GM12875 (cell line): Measurements from ENCODE around the gene RXRA.

Experiments
- H3K4me3 ChIP-seq: one replicate; pipeline ENCODE4 v1.5.1; 2011; ENCODE audit warnings: low read depth, low read length, control low read depth
- TF ChIP-seq, protein P1 (sequence below): IDR thresholded peaks from 2 replicates; pipeline ENCODE4 v1.5.1; 2011; ENCODE audit warnings: low read depth, mild to moderate bottlenecking, control low read depth, inconsistent platforms, low read length, moderate library complexity, borderline replicate concordance; ENCODE audit not compliant: insufficient read depth

RXRA gene

DNA sequence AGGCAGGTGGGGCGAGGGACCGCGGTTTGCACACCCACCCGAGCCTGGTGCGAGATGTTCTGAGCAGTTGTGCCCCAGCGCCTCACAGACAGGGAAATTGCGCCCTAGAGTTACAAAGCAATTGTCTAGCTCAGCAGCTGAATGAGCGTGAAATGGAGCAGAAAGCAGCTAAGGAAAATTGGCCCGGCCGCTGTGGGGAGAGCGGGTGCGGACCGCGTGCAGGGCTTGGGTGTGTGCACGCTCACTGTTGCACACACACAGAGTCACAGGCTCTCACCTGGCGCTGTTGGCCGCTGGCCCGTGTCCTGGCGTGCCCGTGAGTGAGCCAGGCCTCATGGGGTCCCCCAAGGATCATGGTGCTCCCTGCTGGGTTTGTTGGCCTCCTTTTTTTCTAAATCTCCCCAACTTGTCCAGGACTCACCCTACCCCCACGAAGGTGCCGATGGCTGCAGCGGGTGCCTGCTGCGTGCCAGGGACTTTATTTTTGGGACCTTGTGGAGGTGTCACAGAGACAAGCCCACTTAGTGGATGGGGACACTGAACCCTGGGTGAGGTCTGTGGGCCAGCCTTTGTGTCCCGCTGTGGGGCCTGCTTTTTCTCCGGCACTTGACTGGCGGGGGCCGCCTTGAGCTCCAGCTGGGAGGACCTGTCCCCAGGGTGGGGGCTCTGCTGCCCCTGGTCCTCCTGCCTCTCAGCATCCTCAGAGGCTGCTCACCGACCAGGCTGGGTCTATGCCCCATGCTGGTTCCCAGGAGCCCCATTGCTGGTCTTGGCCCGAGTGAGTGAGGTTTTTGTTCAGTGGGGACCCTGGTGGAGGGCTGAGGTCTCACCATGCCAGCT lies 5.2 kb downstream of the RXRA start:
- TF ChIP-seq, protein P1, sequence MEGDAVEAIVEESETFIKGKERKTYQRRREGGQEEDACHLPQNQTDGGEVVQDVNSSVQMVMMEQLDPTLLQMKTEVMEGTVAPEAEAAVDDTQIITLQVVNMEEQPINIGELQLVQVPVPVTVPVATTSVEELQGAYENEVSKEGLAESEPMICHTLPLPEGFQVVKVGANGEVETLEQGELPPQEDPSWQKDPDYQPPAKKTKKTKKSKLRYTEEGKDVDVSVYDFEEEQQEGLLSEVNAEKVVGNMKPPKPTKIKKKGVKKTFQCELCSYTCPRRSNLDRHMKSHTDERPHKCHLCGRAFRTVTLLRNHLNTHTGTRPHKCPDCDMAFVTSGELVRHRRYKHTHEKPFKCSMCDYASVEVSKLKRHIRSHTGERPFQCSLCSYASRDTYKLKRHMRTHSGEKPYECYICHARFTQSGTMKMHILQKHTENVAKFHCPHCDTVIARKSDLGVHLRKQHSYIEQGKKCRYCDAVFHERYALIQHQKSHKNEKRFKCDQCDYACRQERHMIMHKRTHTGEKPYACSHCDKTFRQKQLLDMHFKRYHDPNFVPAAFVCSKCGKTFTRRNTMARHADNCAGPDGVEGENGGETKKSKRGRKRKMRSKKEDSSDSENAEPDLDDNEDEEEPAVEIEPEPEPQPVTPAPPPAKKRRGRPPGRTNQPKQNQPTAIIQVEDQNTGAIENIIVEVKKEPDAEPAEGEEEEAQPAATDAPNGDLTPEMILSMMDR: no peak
- no peak overlapping the region for H3K4me3 ChIP-seq

DNA sequence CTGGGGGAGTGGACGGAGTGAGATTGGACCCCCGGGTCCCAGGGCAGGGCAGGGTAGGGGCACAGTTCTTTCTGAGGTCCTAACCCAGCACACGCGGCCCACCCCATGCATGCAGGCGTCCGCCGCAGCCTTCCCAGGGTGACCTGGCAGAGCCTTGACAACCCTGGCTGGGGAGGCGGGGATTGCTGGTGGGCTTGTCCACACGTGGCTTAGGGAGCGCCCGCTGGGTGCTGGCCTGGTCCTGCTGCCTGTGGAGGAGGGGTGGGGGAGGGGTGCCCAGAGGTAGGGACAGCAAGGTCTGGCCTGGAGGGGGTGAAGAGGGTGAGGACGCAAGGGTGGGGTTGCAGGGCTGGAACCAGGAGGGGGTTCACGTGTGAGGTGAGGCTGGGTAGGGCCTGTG lies 6.0 kb downstream of the RXRA start:
- H3K4me3 ChIP-seq: no peak overlapping the region
- TF ChIP-seq, protein P1: no peak

DNA sequence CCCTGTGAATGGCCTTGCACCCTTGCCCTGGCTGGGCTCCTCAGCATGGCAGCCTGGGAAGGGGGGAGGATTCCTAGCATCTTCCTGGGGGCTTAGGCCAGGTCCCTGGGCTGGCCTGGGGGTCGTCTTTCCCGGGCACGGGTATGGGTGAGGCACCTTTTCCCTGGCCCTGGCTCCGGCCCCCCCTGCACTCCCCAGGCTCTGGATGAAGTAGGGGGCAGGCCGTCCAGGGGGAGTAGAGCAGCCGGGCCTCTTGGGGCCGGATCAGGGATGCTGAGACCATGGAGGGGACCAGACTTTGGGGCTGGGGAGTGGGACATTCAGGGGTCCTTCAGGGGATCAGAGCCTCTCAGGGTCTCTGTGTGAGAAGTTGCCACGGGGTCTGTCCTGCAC lies 6.6 kb downstream of the RXRA start:
- no peak overlapping the region for H3K4me3 ChIP-seq
- TF ChIP-seq, protein P1: no peak

DNA sequence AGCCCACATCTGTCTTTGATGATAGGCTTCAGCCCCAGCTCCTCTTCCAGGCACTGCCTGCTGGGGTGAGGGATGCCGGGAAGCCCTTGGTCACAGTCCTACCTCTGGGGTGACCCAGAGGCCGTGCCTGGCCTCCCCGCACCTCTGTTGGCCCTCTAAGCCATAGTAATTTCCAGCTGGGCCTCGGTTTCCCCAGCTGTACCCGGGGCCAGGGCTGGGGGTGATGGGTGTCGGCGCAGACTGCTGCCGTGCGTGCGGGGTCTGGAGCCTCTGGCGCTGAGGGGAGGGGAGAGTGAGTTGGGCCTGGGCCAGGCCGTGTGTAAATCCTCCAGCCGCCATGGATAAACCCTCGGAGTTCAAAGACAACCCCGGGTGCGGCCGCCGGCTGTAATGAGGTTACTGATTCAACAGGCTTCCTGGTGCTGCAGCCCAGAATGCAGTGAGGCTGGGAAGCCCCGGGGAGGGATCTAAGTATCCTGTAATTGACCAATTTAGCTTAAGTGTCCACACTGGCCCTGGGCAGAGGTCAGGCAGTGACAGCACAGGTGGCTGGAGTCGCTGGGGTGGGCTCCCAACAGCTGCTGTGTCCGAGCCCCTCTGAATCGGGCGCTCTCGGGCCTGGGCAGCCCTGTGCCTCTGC lies 7.1 kb downstream of the RXRA start:
- no peak overlapping the region for H3K4me3 ChIP-seq

DNA sequence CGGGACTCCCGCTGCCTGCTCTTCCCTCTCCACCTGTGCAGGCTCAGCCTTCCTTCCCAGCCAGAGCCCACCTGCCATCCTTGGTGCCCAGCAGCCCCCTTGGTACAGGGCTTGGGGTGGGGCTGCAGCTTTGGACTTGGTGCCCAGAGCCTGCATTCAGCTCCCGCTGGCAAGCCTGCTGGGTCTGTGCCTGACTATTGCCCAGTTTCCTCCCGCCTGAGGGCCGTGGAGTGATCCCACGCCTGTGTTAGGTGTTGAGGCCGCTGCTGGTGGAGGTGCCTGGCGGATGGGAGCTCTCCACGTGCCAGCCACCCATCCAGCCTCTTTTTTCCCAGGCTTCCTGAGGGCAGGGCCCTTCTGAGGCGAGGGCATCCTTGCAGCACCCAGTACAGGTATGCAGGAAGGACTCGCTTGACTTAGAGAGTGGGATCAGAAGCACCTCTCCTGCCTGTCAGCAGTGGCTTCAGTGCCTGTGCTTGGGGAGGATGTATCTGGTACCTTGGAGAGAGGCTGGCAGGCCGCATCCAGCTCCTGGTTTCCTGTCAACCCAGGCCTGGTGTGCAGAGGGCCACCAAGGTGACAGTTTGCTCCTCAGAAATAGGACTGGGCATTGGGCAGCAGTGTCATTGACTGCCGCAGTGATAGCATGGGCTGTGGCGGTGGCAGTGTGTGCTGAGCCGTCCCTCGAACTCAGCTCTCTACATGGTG lies 7.8 kb downstream of the RXRA start:
- no peak overlapping the region for H3K4me3 ChIP-seq
- TF ChIP-seq, protein P1: no peak

More for the DNA sequence above, 7.1 kb downstream of the RXRA start:
- TF ChIP-seq, protein P1: no peak

GRCh38 chr9:134335061-134335460 lies 8.8 kb downstream of the RXRA start:
- TF ChIP-seq, protein P1: no peak
- no peak overlapping the region for H3K4me3 ChIP-seq
